HG03039 (cell line): ENCODE measurements around the gene GYPC.
A peak's percentile ranks its signal among the peaks of the same experiment; 100 is the strongest.
"Not testable (repeated sequence)": the region's sequence is repeated elsewhere in the genome, so short reads cannot be mapped to it uniquely, and the experiment has no call there.

ENCODE experiments used
- ATAC-seq: cut with Tn5 transposase; IDR thresholded peaks from one replicate; pipeline ENCODE4 v1.9.1; 2021; ENCODE audit warnings: mild to moderate bottlenecking, moderate library complexity; ENCODE audit not compliant: unreplicated experiment

GYPC gene

GRCh38 chr2:126655500-126656430, at the start of gene GYPC:
TSS of gene GYPC (plus strand) at chr2:126656158. CDS start at chr2:126656264, 106 bp downstream.
- peak; percentile 39 for ATAC-seq

- ATAC-seq = no peak
These were observed 41.3 kb upstream of the GYPC start for GRCh38 chr2:126614524-126615227.

GRCh38 chr2:126616606-126617069, 39.3 kb upstream of the GYPC start:
- no peak for ATAC-seq

- no peak for ATAC-seq
These were observed 35.7 kb upstream of the GYPC start for GRCh38 chr2:126620302-126620701.

- ATAC-seq = no peak
These were observed 33.0 kb upstream of the GYPC start for GRCh38 chr2:126623000-126623399.

GRCh38 chr2:126627643-126628042, 28.3 kb upstream of the GYPC start:
- ATAC-seq = no peak

GRCh38 chr2:126634273-126634861, 21.6 kb upstream of the GYPC start:
- ATAC-seq = no peak

- no peak for ATAC-seq
These were observed 20.7 kb upstream of the GYPC start for GRCh38 chr2:126635281-126635680.

- no peak for ATAC-seq
These were observed 20.2 kb upstream of the GYPC start for GRCh38 chr2:126635736-126636135.

GRCh38 chr2:126637386-126637785, 18.6 kb upstream of the GYPC start:
- ATAC-seq = no peak

- ATAC-seq = no peak
These were observed 17.2 kb upstream of the GYPC start for GRCh38 chr2:126638746-126639145.

- no peak for ATAC-seq
These were observed 16.7 kb upstream of the GYPC start for GRCh38 chr2:126639276-126639675.

- peak; percentile 47 for ATAC-seq
These were observed 14.7 kb upstream of the GYPC start for GRCh38 chr2:126641294-126641693.

- no peak for ATAC-seq
These were observed 13.9 kb upstream of the GYPC start for GRCh38 chr2:126642031-126642430.

- ATAC-seq = no peak
These were observed 12.5 kb upstream of the GYPC start for GRCh38 chr2:126643431-126643830.

GRCh38 chr2:126643972-126644371, 12.0 kb upstream of the GYPC start:
- ATAC-seq = no peak

- ATAC-seq = peak; percentile 71
These were observed 11.2 kb upstream of the GYPC start for GRCh38 chr2:126644630-126645191.

GRCh38 chr2:126645211-126645618, 10.7 kb upstream of the GYPC start:
- ATAC-seq = peak; percentile 53

- ATAC-seq = no peak
These were observed 9.9 kb upstream of the GYPC start for GRCh38 chr2:126646026-126646425.

GRCh38 chr2:126647714-126648344, 8.1 kb upstream of the GYPC start:
- not testable (repeated sequence) for ATAC-seq

- ATAC-seq = not testable (repeated sequence)
These were observed 7.6 kb upstream of the GYPC start for GRCh38 chr2:126648345-126648786.
